H1 (cell line): ENCODE data around the gene CD63. TPM values are rescaled to one million over a fixed set of nuclear protein-coding genes. Genes with fewer than 3 reads are reported as not detected.
"Not testable (repeated sequence)": the region's sequence is repeated elsewhere in the genome, so short reads cannot be mapped to it uniquely, and the experiment has no call there.

Experiments
- CTCF ChIA-PET: fragments of 300-600 bp; sonication (Branson Sonifier 250); formaldehyde crosslinking; loops from one replicate; lab custom pipeline; 2021; ENCODE audit not compliant: partially characterized antibody; lab: Charles Lee
- POLR2A ChIA-PET: fragments of 300-600 bp; sonication (Branson Sonifier 250); formaldehyde crosslinking; loops from one replicate; lab custom pipeline; 2021; ENCODE audit warnings: inconsistent platforms; ENCODE audit not compliant: partially characterized antibody; lab: Charles Lee
- DNase-seq, 2 experiments: peaks; one replicate each; pipeline versions ENCODE4 v3.0.0 to v3.0.0-alpha.2; 2010 to 2022; ENCODE audit warnings: low spot score in 2 of 2, low read depth in 1 of 2, mixed read lengths in 1 of 2
- FAIRE-seq: peaks from 2 replicates; lab custom pipeline; 2011; peaks lifted over from hg19 to GRCh38; lab: Jason Lieb, UNC
- H2AFZ ChIP-seq: 2 replicates; pipeline ENCODE4 v1.8.1; 2012; ENCODE audit warnings: low read length, inconsistent platforms
- H2AK5ac ChIP-seq: 2 replicates; pipeline ENCODE4 v1.6.1; 2013; ENCODE audit warnings: low read depth, low read length
- H2BK120ac ChIP-seq: replicated peaks from 2 replicates; pipeline ENCODE3; 2013; ENCODE audit warnings: low read depth, low read length, inconsistent platforms
- H2BK12ac ChIP-seq: 2 replicates; pipeline ENCODE4 v1.6.1; 2013; ENCODE audit warnings: low read depth, low read length
- H2BK15ac ChIP-seq: 2 replicates; pipeline ENCODE4 v1.6.1; 2013; ENCODE audit warnings: low read length
- H2BK20ac ChIP-seq: 2 replicates; pipeline ENCODE4 v1.6.1; 2013; ENCODE audit warnings: low read length
- H2BK5ac ChIP-seq: 2 replicates; pipeline ENCODE4 v1.6.1; 2013; ENCODE audit warnings: low read depth, low read length
- H3K14ac ChIP-seq: 2 replicates; pipeline ENCODE4 v1.6.1; 2013; ENCODE audit warnings: inconsistent platforms; ENCODE audit not compliant: insufficient read length
- H3K18ac ChIP-seq: 2 replicates; pipeline ENCODE4 v1.6.1; 2013; ENCODE audit warnings: low read length; ENCODE audit errors: extremely low read depth
- H3K23ac ChIP-seq: 2 replicates; pipeline ENCODE4 v1.6.1; 2013; ENCODE audit warnings: inconsistent platforms; ENCODE audit not compliant: insufficient read length
- H3K23me2 ChIP-seq: 2 replicates; pipeline ENCODE4 v1.6.1; 2013; ENCODE audit warnings: low read depth, low read length
- H3K27ac ChIP-seq: 2 replicates; pipeline ENCODE4 v1.6.1; 2011; ENCODE audit warnings: low read depth, low read length, inconsistent platforms
- H3K27me3 ChIP-seq, 4 experiments: replicated peaks in 1 of 4; 1 replicate in 1 of 4; 2 replicates in 3 of 4; pipeline versions ENCODE4 v1.6.1 to v1.8.1; 2011 to 2013; ENCODE audit warnings: low read length in 3 of 4, mild to moderate bottlenecking in 3 of 4, inconsistent platforms in 2 of 4, mixed read lengths in 2 of 4, moderate library complexity in 1 of 4; ENCODE audit not compliant: control insufficient read depth in 3 of 4, insufficient read depth in 3 of 4; ENCODE audit errors: extremely low read depth in 1 of 4
- H3K36me3 ChIP-seq, 4 experiments: 2 replicates each; pipeline versions ENCODE4 v1.6.1 to v1.8.1; 2011 to 2013; ENCODE audit warnings: mild to moderate bottlenecking in 4 of 4, low read length in 3 of 4, moderate library complexity in 2 of 4, control low read depth in 1 of 4, inconsistent platforms in 1 of 4; ENCODE audit not compliant: insufficient read depth in 4 of 4, control insufficient read depth in 2 of 4
- H3K4ac ChIP-seq: replicated peaks from 2 replicates; pipeline ENCODE3; 2013; ENCODE audit warnings: low read length, low read depth, mixed read lengths, inconsistent platforms; ENCODE audit not compliant: insufficient read length
- H3K4me1 ChIP-seq, 4 experiments: replicated peaks in 1 of 4; 1 replicate in 1 of 4; 2 replicates in 3 of 4; pipeline versions ENCODE4 v1.6.1 to v1.8.1; 2011 to 2013; ENCODE audit warnings: low read length in 3 of 4, inconsistent platforms in 2 of 4, mixed read lengths in 1 of 4; ENCODE audit not compliant: insufficient read depth in 4 of 4, control insufficient read depth in 3 of 4
- H3K4me2 ChIP-seq, 2 experiments: 2 replicates each; pipeline versions ENCODE4 v1.6.1 to v1.8.1; 2011 to 2013; ENCODE audit warnings: low read depth in 2 of 2, low read length in 2 of 2, control low read depth in 1 of 2, inconsistent platforms in 1 of 2, mild to moderate bottlenecking in 1 of 2; ENCODE audit not compliant: insufficient read depth in 1 of 2
- H3K4me3 ChIP-seq, 4 experiments: fragments of 200-600, 300-600 bp in 1 of 4; sonication (generic), shearing (Covaris generic), sonication (Bioruptor Twin) in 1 of 4; 2 replicates each; pipeline versions ENCODE4 v1.5.1 to v1.8.1; 2011 to 2016; ENCODE audit warnings: low read length in 4 of 4, low read depth in 3 of 4, control low read depth in 2 of 4, inconsistent platforms in 2 of 4, mild to moderate bottlenecking in 2 of 4, mixed read lengths in 1 of 4, moderate library complexity in 1 of 4; ENCODE audit not compliant: insufficient read depth in 2 of 4; ENCODE audit errors: extremely low read depth in 1 of 4
- H3K56ac ChIP-seq: replicated peaks from 2 replicates; pipeline ENCODE3; 2013; ENCODE audit warnings: low read depth, mild to moderate bottlenecking, mixed read lengths, low read length, inconsistent platforms; ENCODE audit not compliant: insufficient read length
- H3K79me1 ChIP-seq: 2 replicates; pipeline ENCODE4 v1.6.1; 2013; ENCODE audit warnings: low read depth, low read length, control low read depth
- H3K79me2 ChIP-seq, 2 experiments: 2 replicates each; pipeline versions ENCODE4 v1.6.1 to v1.8.1; 2012 to 2013; ENCODE audit warnings: low read length in 2 of 2, mild to moderate bottlenecking in 2 of 2, inconsistent platforms in 1 of 2; ENCODE audit not compliant: insufficient read depth in 2 of 2, control insufficient read depth in 1 of 2
- H3K9ac ChIP-seq, 4 experiments: replicated peaks in 1 of 4; 1 replicate in 1 of 4; 2 replicates in 3 of 4; pipeline versions ENCODE4 v1.6.1 to v1.8.1; 2011 to 2013; ENCODE audit warnings: low read depth in 3 of 4, low read length in 3 of 4, control low read depth in 2 of 4, mild to moderate bottlenecking in 2 of 4, moderate library complexity in 2 of 4, inconsistent platforms in 1 of 4; ENCODE audit errors: extremely low read depth in 1 of 4
- H3K9me3 ChIP-seq, 2 experiments: 2 replicates each; pipeline versions ENCODE4 v1.6.1 to v1.8.1; 2012 to 2013; ENCODE audit warnings: mild to moderate bottlenecking in 2 of 2, moderate library complexity in 2 of 2, control low read depth in 1 of 2, inconsistent platforms in 1 of 2, low read depth in 1 of 2, low read length in 1 of 2, mixed read lengths in 1 of 2; ENCODE audit not compliant: insufficient read depth in 2 of 2
- H4K20me1 ChIP-seq, 2 experiments: replicated peaks in 1 of 2; 2 replicates each; pipeline versions ENCODE3 to v1.8.1; 2011 to 2013; ENCODE audit warnings: inconsistent platforms in 2 of 2, low read length in 2 of 2, mild to moderate bottlenecking in 1 of 2; ENCODE audit not compliant: insufficient read depth in 2 of 2, control insufficient read depth in 1 of 2
- H4K5ac ChIP-seq: 2 replicates; pipeline ENCODE4 v1.6.1; 2013; ENCODE audit warnings: low read length, low read depth, mixed read lengths, inconsistent platforms; ENCODE audit not compliant: insufficient read length
- H4K8ac ChIP-seq: 2 replicates; pipeline ENCODE4 v1.8.0; 2013; ENCODE audit warnings: mild to moderate bottlenecking, moderate library complexity, low read length, inconsistent platforms; ENCODE audit not compliant: insufficient read depth; ENCODE audit errors: extremely low read depth
- H4K91ac ChIP-seq: replicated peaks from 2 replicates; pipeline ENCODE3; 2013; ENCODE audit warnings: low read length, mixed read lengths, inconsistent platforms; ENCODE audit not compliant: insufficient read length
- WGBS, 2 experiments: shearing (Covaris generic) in 1 of 2; methylation state at CpG; one replicate each; pipeline versions ENCODE4 v1.1.6 to v1.1.7; 2013 to 2015; ENCODE audit warnings: low lambda C conversion rate in 2 of 2, mixed read lengths in 2 of 2, inconsistent platforms in 1 of 2, low coverage in 1 of 2, missing lambda C conversion rate in 1 of 2; ENCODE audit not compliant: insufficient replicate concordance in 2 of 2, insufficient coverage in 1 of 2, insufficient read length in 1 of 2; ENCODE audit errors: extremely low coverage in 1 of 2, missing lambda C conversion rate in 1 of 2; 5-methylcytosine and 5-hydroxymethylcytosine counted together
- polyA plus RNA-seq, 7 experiments: library from polyadenylated mRNA; depleted of rRNA in 3 of 7; stranded (reverse) in 5 of 7; unstranded in 2 of 7; fragments of >200 nt in 5 of 7; fragments of 200-250 nt in 2 of 7; gene quantifications; 1 replicate in 5 of 7; 2 replicates in 1 of 7; 4 replicates in 1 of 7; pipeline versions ENCODE4 v1.2.1 to v1.2.3, GENCODE V29; 2011 to 2013; ENCODE audit warnings: missing spikeins in 2 of 7, mixed read lengths in 2 of 7
- total RNA-seq: library from RNA; stranded (reverse); fragmentation: NEBNext Ultra II Directional; extraction: Animal tissue kit (Norgen Biotek cat#: 25700); gene quantifications from 2 replicates; pipeline ENCODE4 v1.2.1, GENCODE V29; 2021

CD63 gene
- total and polyA plus RNA-seq, 2 of the 8 experiments (the other 6 are each of a cell fraction or from before 2014, with no cell fraction given) = 440 to 526 TPM

- DNase-seq, H3K4me2 ChIP-seq, H2BK15ac ChIP-seq, H3K18ac ChIP-seq, H3K23ac ChIP-seq, H3K56ac ChIP-seq, H3K23me2 ChIP-seq, H3K9me3 ChIP-seq, H4K20me1 ChIP-seq, H2BK12ac ChIP-seq, H2BK120ac ChIP-seq, H3K4me1 ChIP-seq, H3K4me3 ChIP-seq, H4K5ac ChIP-seq, H4K91ac ChIP-seq, H3K14ac ChIP-seq, H4K8ac ChIP-seq, H3K79me1 ChIP-seq, H3K27me3 ChIP-seq, H2BK20ac ChIP-seq, FAIRE-seq, H2AK5ac ChIP-seq, H2AFZ ChIP-seq, H3K79me2 ChIP-seq, H3K9ac ChIP-seq, H3K27ac ChIP-seq, H3K4ac ChIP-seq, H2BK5ac ChIP-seq: not testable (repeated sequence)
- 98% methylated on average over 4 of the region's 4 CpGs; no CpG with 5 or more reads in 1 of the 2 experiments for WGBS, 2 experiments
- CTCF ChIA-PET = interaction anchor here (0.6 to 14.5 kb wide), 3 partner anchors 22 to 580 kb away, joined by 3 to 186 read pairs (median 4); partner anchors contain the start of gene IL23A
- POLR2A ChIA-PET = interaction anchor here (1.0 to 46.5 kb wide), 4 partner anchors 8 to 248 kb away, joined by 3 to 809 read pairs (median 408); partner anchors contain the start of genes CD63 and GDF11
- peaks cover 19 to 47% (median 30%) of the 10 kb centered on the region in 4 experiments; a peak in 7 of 8 replicates for H3K36me3 ChIP-seq
Observed at GRCh38 chr12:55758575-55758974, 29.8 kb upstream of the CD63 start.
